NB4 (cell line): Measurements from ENCODE around the gene TMEM256.

ENCODE experiments used
- MYC ChIP-seq: IDR thresholded peaks from 2 replicates; pipeline ENCODE4 v1.6.1; 2011; ENCODE audit warnings: low read depth, low read length
- POLR2A ChIP-seq: IDR thresholded peaks from 2 replicates; pipeline ENCODE4 v1.6.1; 2011; ENCODE audit warnings: mild to moderate bottlenecking; ENCODE audit not compliant: insufficient read length; ENCODE audit errors: extremely low read depth
- TF ChIP-seq, protein P1 (sequence below): IDR thresholded peaks from one replicate; pipeline ENCODE4 v1.5.1; 2012; ENCODE audit warnings: low read depth, low read length

DNA sequence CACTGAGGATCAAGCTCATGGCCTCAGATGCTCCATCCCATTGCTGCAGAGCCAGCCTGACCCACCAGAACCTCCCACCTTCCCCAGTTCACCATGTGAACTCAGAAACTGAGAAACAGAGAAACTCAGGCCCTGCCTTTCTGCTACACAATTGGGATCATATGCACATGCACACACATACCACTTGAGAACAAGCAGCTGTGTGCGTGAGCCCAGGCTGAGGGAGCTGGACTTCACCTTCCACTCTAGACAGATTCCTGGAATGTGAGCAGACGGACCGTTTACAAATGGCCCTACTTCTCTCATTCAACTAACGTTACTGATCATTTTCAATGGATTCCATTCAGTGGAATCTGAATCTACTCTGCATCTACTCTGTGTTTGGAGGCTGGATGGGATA lies 19.8 kb upstream of the TMEM256 start:
- TF ChIP-seq, protein P1, sequence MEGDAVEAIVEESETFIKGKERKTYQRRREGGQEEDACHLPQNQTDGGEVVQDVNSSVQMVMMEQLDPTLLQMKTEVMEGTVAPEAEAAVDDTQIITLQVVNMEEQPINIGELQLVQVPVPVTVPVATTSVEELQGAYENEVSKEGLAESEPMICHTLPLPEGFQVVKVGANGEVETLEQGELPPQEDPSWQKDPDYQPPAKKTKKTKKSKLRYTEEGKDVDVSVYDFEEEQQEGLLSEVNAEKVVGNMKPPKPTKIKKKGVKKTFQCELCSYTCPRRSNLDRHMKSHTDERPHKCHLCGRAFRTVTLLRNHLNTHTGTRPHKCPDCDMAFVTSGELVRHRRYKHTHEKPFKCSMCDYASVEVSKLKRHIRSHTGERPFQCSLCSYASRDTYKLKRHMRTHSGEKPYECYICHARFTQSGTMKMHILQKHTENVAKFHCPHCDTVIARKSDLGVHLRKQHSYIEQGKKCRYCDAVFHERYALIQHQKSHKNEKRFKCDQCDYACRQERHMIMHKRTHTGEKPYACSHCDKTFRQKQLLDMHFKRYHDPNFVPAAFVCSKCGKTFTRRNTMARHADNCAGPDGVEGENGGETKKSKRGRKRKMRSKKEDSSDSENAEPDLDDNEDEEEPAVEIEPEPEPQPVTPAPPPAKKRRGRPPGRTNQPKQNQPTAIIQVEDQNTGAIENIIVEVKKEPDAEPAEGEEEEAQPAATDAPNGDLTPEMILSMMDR, result no peak
- TF ChIP-seq POLR2A (no peak), MYC (no peak)
